ENCODE data around the gene TMEM62.

GRCh38 chr15:43220991-43221403 lies 87.6 kb downstream of the TMEM62 start, which contains the start of gene EPB42:
- no peak for TF ChIP-seq CTCF (IDR thresholded peaks at IDR 0.05)
- TF ChIP-seq POLR2A (IDR thresholded peaks at IDR 0.05) = no peak

Data from body of pancreas (tissue), 4 donors.